Mesenchymal stem cell (in vitro differentiated cells and primary cell): Measurements from ENCODE around the gene CUBN.
A peak's percentile ranks its signal among the peaks of the same experiment; 100 is the strongest.

ENCODE experiments used
- DNase-seq: peaks from one replicate; pipeline ENCODE4 v3.0.0-alpha.2; 2013
- H2AFZ ChIP-seq: one replicate; pipeline ENCODE4 v1.6.1; 2013; ENCODE audit warnings: low read depth, mild to moderate bottlenecking, control low read depth, inconsistent platforms, low read length, moderate library complexity
- H2AK5ac ChIP-seq: 2 replicates; pipeline ENCODE4 v1.6.1; 2013; ENCODE audit warnings: low read length, moderate library complexity, mild to moderate bottlenecking, inconsistent platforms; ENCODE audit not compliant: severe bottlenecking
- H2BK120ac ChIP-seq: one replicate; pipeline ENCODE4 v1.6.1; 2013; ENCODE audit warnings: low read depth, mild to moderate bottlenecking, inconsistent platforms, low read length, moderate library complexity
- H2BK12ac ChIP-seq, 2 experiments: one replicate each; pipeline ENCODE4 v1.6.1; 2013; ENCODE audit warnings: inconsistent platforms in 2 of 2, low read length in 2 of 2, mild to moderate bottlenecking in 2 of 2, moderate library complexity in 2 of 2, control low read depth in 1 of 2
- H2BK15ac ChIP-seq: one replicate; pipeline ENCODE4 v1.6.1; 2013; ENCODE audit warnings: mild to moderate bottlenecking, low read depth, inconsistent platforms; ENCODE audit not compliant: poor library complexity, severe bottlenecking
- H2BK5ac ChIP-seq: 2 replicates; pipeline ENCODE4 v1.6.1; 2013; ENCODE audit warnings: low read depth, mild to moderate bottlenecking, low read length, control low read depth, inconsistent platforms; ENCODE audit not compliant: poor library complexity, severe bottlenecking
- H3K14ac ChIP-seq, 2 experiments: one replicate each; pipeline ENCODE4 v1.6.1; 2013; ENCODE audit warnings: inconsistent platforms in 2 of 2, low read length in 2 of 2, control low read depth in 1 of 2, mild to moderate bottlenecking in 1 of 2, moderate library complexity in 1 of 2
- H3K18ac ChIP-seq, 2 experiments: one replicate each; pipeline ENCODE4 v1.6.1; 2013; ENCODE audit warnings: inconsistent platforms in 2 of 2, low read length in 2 of 2, control low read depth in 1 of 2, low read depth in 1 of 2, mild to moderate bottlenecking in 1 of 2
- H3K23ac ChIP-seq, 2 experiments: one replicate each; pipeline ENCODE4 v1.6.1; 2013; ENCODE audit warnings: inconsistent platforms in 2 of 2, low read length in 2 of 2, mild to moderate bottlenecking in 2 of 2, moderate library complexity in 2 of 2, control low read depth in 1 of 2
- H3K27ac ChIP-seq: 2 replicates; pipeline ENCODE4 v1.5.1; 2013; ENCODE audit warnings: mild to moderate bottlenecking, moderate library complexity, low read length, control low read depth, inconsistent platforms; ENCODE audit not compliant: poor library complexity, severe bottlenecking
- H3K27me3 ChIP-seq, 2 experiments: 2 replicates each; pipeline versions ENCODE4 v1.6.1 to v1.7.0; 2013; ENCODE audit warnings: low read length in 2 of 2, mild to moderate bottlenecking in 2 of 2, moderate library complexity in 2 of 2, control low read depth in 1 of 2, inconsistent platforms in 1 of 2; ENCODE audit not compliant: control insufficient read depth in 1 of 2, insufficient read depth in 1 of 2
- H3K36me3 ChIP-seq, 2 experiments: 2 replicates each; pipeline versions ENCODE4 v1.6.1 to v1.7.0; 2013; ENCODE audit warnings: low read length in 2 of 2, control low read depth in 1 of 2, inconsistent platforms in 1 of 2, low read depth in 1 of 2, mild to moderate bottlenecking in 1 of 2; ENCODE audit not compliant: insufficient read depth in 2 of 2, control insufficient read depth in 1 of 2
- H3K4ac ChIP-seq, 2 experiments: one replicate each; pipeline ENCODE4 v1.6.1; 2013; ENCODE audit warnings: inconsistent platforms in 2 of 2, low read length in 2 of 2, mild to moderate bottlenecking in 2 of 2, moderate library complexity in 2 of 2, control low read depth in 1 of 2, low read depth in 1 of 2
- H3K4me1 ChIP-seq: 2 replicates; pipeline ENCODE4 v1.6.1; 2013; ENCODE audit warnings: low read depth, low read length, control low read depth; ENCODE audit not compliant: control insufficient read depth, insufficient read depth
- H3K4me2 ChIP-seq: 2 replicates; pipeline ENCODE4 v1.6.1; 2013; ENCODE audit warnings: low read length, mild to moderate bottlenecking, inconsistent platforms; ENCODE audit not compliant: poor library complexity, severe bottlenecking
- H3K4me3 ChIP-seq, 2 experiments: 2 replicates each; pipeline versions ENCODE4 v1.5.1 to v1.7.0; 2013; ENCODE audit warnings: low read length in 2 of 2, mild to moderate bottlenecking in 2 of 2, control low read depth in 1 of 2, low read depth in 1 of 2; ENCODE audit not compliant: insufficient read depth in 1 of 2
- H3K79me1 ChIP-seq: replicated peaks from 2 replicates; pipeline ENCODE4 v1.6.1; 2013; ENCODE audit warnings: mild to moderate bottlenecking, control low read depth, low read length, inconsistent platforms; ENCODE audit not compliant: poor library complexity, severe bottlenecking
- H3K9ac ChIP-seq: 2 replicates; pipeline ENCODE4 v1.7.0; 2013; ENCODE audit warnings: mild to moderate bottlenecking, low read length, moderate library complexity
- H3K9me3 ChIP-seq: 2 replicates; pipeline ENCODE4 v1.7.0; 2013; ENCODE audit warnings: mild to moderate bottlenecking, low read length; ENCODE audit not compliant: control insufficient read depth
- H4K8ac ChIP-seq: one replicate; pipeline ENCODE4 v1.6.1; 2013; ENCODE audit warnings: inconsistent platforms, mild to moderate bottlenecking, low read length, moderate library complexity
- H4K91ac ChIP-seq: one replicate; pipeline ENCODE4 v1.6.1; 2013; ENCODE audit warnings: mild to moderate bottlenecking, low read length, inconsistent platforms
- WGBS: methylation state at CpG from one replicate; pipeline ENCODE4 v1.1.7; 2013; ENCODE audit warnings: mixed read lengths; 5-methylcytosine and 5-hydroxymethylcytosine counted together

The CUBN gene

DNA sequence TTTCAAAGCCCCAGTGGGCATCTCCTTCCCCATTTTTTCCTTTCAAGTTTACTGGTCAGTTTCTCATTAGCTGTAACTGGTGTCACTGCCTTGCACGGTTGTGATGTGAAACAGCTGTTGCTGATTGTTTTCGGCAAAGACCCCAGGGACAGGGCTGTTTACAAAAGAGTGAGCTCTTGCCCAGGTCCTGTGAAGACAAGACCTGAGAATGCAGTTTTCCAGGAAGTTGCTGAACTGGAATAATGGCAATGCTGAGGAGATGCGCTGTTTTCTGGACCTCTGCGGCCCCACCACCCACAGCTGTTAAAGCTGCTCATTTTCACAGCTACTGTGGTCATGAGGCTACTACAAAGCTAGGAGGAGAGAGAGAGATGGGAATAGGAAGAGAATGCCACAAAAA lies 195.8 kb downstream of the CUBN start:
- H3K4ac ChIP-seq: no peak overlapping the region
- H2BK5ac ChIP-seq: no peak overlapping the region

GRCh38 chr10:16931930-16932329 lies 197.7 kb downstream of the CUBN start:
- Histone ChIP-seq H3K27me3 (no peaks in the 10 kb centered on the region), H2BK12ac (peak overlapping the region in 1 of 2 experiments; percentile 42)

More for the DNA sequence above, 195.8 kb downstream of the CUBN start:
- Histone ChIP-seq H3K4me3 (no peak overlapping the region), H2BK120ac (no peak overlapping the region), H3K9ac (peak overlapping the region; percentile 39), H3K4me2 (no peak overlapping the region), H3K9me3 (no peaks in the 10 kb centered on the region), H3K4me1 (no peaks in the 10 kb centered on the region), H3K27me3 (no peaks in the 10 kb centered on the region), H3K18ac (no peak overlapping the region), H3K23ac (no peak overlapping the region), H2AK5ac (no peak overlapping the region), H4K8ac (no peak overlapping the region), H3K36me3 (peaks cover 0 to 6% of the 10 kb centered on the region in 2 experiments), H2BK12ac (no peak overlapping the region), H3K79me1 (no peaks in the 10 kb centered on the region), H2BK15ac (no peak overlapping the region), H3K14ac (no peak overlapping the region), H2AFZ (peak overlapping the region; percentile 7), H3K27ac (no peak overlapping the region), H4K91ac (no peak overlapping the region)
- 33% methylated on average over 3 of the region's 4 CpGs for WGBS
- DNase-seq: peak; percentile 40

DNA sequence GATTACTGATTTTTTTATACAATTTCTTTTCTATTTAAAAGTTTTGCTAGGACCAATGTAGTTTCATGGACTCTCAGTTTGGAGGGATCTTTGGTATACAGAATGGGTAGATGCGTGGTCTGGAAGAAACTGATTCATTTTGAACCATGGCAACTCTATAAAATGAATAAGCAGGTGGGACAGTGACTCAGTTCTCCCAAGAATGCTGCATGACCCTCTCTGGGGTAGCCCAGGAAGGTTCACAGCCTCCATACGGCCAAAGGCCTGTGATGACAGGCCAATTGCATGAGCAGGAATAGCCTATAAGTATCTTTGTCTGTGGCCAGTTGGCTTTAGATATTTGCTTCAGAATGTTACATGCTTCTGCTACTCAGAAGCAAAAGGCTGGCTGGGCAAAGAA lies 199.1 kb downstream of the CUBN start:
- H3K4ac ChIP-seq: no peak overlapping the region
- H4K8ac ChIP-seq: no peak overlapping the region
- no peak for DNase-seq
- H4K91ac ChIP-seq: no peak overlapping the region
- no peak overlapping the region for H3K14ac ChIP-seq
- no peak overlapping the region for H2BK12ac ChIP-seq
- H3K9me3 ChIP-seq: no peaks in the 10 kb centered on the region
- H2AFZ ChIP-seq: no peak overlapping the region
- H2AK5ac ChIP-seq: no peak overlapping the region
- H3K4me2 ChIP-seq: no peak overlapping the region
- H3K27ac ChIP-seq: no peak overlapping the region
- 84% methylated on average over 2 of the region's 2 CpGs for WGBS
- no peak overlapping the region for H3K23ac ChIP-seq
- no peak overlapping the region for H3K4me3 ChIP-seq
- H3K18ac ChIP-seq: no peak overlapping the region
- H3K36me3 ChIP-seq: peaks cover 0 to 6% of the 10 kb centered on the region in 2 experiments
- no peak overlapping the region for H2BK120ac ChIP-seq
- H3K27me3 ChIP-seq: no peaks in the 10 kb centered on the region
- no peaks in the 10 kb centered on the region for H3K4me1 ChIP-seq
- H3K9ac ChIP-seq: no peak overlapping the region
- no peaks in the 10 kb centered on the region for H3K79me1 ChIP-seq
- no peak overlapping the region for H2BK5ac ChIP-seq
- no peak overlapping the region for H2BK15ac ChIP-seq

More at GRCh38 chr10:16931930-16932329, 197.7 kb downstream of the CUBN start:
- Histone ChIP-seq H3K27ac (no peak overlapping the region), H2BK5ac (no peak overlapping the region), H2BK15ac (no peak overlapping the region), H3K9me3 (no peaks in the 10 kb centered on the region), H3K79me1 (no peaks in the 10 kb centered on the region), H2AK5ac (no peak overlapping the region), H3K23ac (no peak overlapping the region), H4K8ac (peak overlapping the region; percentile 55), H3K4me2 (no peak overlapping the region), H3K14ac (no peak overlapping the region), H3K4ac (no peak overlapping the region), H2BK120ac (no peak overlapping the region), H3K18ac (no peak overlapping the region), H3K4me1 (no peaks in the 10 kb centered on the region), H3K4me3 (no peak overlapping the region), H4K91ac (no peak overlapping the region), H2AFZ (no peak overlapping the region), H3K36me3 (peaks cover 0 to 6% of the 10 kb centered on the region in 2 experiments), H3K9ac (no peak overlapping the region)
- WGBS: 92% methylated on average over 5 of the region's 5 CpGs
- DNase-seq: no peak

DNA sequence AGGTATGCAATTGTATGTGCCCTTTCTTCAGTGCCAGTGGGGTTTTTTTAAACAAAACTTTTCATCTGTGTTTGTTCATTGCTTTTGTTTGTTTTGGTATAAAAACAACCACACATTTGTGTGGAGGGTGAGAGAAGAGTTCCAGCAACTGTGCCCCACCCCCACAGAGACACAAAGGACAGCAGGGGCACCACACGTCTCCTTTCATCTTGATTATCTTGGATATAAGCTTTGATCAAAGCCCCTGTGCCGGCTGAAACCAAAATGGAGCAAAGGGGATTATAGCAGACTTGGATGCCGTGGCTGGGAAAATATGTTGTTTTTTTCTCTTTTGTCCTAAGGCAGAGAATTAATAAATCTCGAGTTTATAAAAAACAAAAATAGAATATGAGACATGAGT lies 200.5 kb downstream of the CUBN start:
- H3K4me3 ChIP-seq: no peak overlapping the region
- H2BK15ac ChIP-seq: no peak overlapping the region
- no peak overlapping the region for H3K9ac ChIP-seq
- no peak overlapping the region for H3K4ac ChIP-seq
- 57% methylated on average over 3 of the region's 4 CpGs for WGBS
- no peaks in the 10 kb centered on the region for H3K9me3 ChIP-seq
- H3K14ac ChIP-seq: no peak overlapping the region
- no peak overlapping the region for H3K27ac ChIP-seq
- no peaks in the 10 kb centered on the region for H3K27me3 ChIP-seq
- H3K4me2 ChIP-seq: no peak overlapping the region
- no peak overlapping the region for H2AFZ ChIP-seq
- H2AK5ac ChIP-seq: no peak overlapping the region
- H2BK5ac ChIP-seq: no peak overlapping the region
- H4K8ac ChIP-seq: no peak overlapping the region
- H3K18ac ChIP-seq: no peak overlapping the region
- no peak for DNase-seq
- H2BK120ac ChIP-seq: no peak overlapping the region
- H2BK12ac ChIP-seq: no peak overlapping the region
- H3K36me3 ChIP-seq: peaks cover 0 to 6% of the 10 kb centered on the region in 2 experiments
- H3K79me1 ChIP-seq: no peaks in the 10 kb centered on the region
- no peak overlapping the region for H3K23ac ChIP-seq
- H3K4me1 ChIP-seq: no peaks in the 10 kb centered on the region
- no peak overlapping the region for H4K91ac ChIP-seq
